ENCODE measurements around the gene SAMD11.

SAMD11 gene

GRCh38 chr1:905811-906599, 17.7 kb upstream of the SAMD11 start:
- DNase-seq = no peak

GRCh38 chr1:906600-907420, 16.9 kb upstream of the SAMD11 start:
- DNase-seq = no peak

- no peak for DNase-seq
Observed at GRCh38 chr1:907611-908451, 15.9 kb upstream of the SAMD11 start.

DNA sequence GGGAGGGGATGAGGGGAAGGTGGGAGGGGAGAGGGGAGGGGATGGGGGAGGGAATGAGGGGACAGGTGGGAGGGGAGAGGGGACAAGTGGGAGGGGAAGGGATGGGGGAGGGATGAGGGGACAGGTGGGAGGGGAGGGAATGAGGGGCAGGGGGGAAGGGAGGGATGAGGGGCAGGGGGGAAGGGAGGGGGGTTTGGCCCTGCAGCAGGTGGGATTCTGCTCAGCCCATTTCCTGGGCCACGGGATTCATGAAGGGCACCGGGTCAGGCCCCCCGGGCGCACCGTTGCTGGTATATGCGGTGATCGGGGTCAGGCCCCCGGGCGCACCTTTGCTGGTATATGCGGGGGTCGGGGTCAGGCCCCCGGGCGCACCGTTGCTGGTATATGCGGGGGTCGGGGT, 15.1 kb upstream of the SAMD11 start:
- DNase-seq = no peak

- DNase-seq = no peak
Observed at GRCh38 chr1:909861-910310, 13.8 kb upstream of the SAMD11 start.

DNA sequence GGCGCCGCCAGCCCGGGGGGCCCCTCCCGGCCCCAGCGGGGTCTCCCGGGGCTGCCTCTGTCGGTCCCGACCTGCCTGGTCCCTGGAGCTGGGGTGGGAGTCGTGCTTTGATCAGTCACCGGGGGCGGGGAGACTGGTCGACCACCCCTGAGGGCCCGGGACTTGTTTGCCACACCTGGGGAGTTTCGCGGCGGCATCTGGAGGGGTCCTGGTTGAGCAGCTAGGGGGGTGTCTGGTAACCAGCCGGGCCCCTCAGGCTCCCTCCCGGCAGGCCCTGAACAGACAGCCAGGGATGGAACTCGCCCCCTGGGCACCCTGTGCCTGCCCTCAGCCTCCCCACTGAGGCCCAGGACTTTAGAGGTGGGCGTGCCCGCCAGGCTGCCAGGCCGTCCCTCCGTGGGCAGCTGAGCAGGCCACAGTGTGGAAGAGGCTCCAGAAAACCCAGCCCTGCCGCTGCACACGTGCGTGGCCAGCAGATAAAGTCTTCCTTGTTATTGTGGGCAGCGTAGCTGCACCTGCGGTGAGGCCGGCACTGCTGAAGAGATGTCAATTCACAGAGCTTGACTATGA, 13.3 kb upstream of the SAMD11 start:
- DNase-seq = no peak

DNA sequence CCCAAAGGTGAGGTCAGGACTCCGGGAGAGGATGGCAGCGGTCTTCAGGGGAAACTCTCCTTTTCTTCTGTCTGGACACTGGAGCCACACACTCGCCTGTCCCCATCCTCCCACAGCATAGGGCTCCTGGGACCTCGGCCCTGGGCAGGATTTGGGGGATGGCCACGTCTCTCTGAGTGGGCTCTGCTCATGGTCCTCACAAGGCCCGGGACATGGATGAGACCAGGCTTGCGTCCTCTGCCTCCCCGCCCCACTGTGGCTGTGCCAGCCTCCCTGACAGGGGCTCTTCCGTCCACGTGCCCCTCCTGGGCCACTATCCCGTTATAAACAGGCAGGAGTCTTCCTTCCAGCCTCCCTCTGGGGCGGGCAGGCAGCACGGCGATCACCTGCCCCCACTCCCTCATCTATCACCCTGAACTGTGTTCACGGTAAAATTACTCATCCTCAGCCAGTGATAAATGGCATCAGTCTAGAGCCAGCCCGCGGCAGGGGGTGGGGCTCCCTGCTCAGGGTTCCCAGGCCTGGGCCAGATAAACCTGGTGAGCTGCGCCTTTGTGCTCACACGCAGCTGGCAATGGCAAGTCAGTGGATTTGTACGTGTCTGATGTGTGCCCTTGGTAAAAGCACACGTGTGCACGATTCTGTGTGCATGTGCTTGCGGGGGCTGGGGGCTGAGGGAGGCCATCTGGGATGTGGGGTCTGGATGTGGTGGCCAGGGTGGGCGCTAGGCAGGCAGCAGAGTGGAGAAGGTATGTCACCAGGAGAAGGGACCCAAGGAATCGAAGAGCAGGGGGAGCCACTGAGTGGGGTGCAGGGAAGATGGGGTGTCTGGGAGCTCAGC, 12.6 kb upstream of the SAMD11 start:
- peak; percentile 34 for DNase-seq

GRCh38 chr1:911875-912739, 11.6 kb upstream of the SAMD11 start:
- no peak for DNase-seq

DNA sequence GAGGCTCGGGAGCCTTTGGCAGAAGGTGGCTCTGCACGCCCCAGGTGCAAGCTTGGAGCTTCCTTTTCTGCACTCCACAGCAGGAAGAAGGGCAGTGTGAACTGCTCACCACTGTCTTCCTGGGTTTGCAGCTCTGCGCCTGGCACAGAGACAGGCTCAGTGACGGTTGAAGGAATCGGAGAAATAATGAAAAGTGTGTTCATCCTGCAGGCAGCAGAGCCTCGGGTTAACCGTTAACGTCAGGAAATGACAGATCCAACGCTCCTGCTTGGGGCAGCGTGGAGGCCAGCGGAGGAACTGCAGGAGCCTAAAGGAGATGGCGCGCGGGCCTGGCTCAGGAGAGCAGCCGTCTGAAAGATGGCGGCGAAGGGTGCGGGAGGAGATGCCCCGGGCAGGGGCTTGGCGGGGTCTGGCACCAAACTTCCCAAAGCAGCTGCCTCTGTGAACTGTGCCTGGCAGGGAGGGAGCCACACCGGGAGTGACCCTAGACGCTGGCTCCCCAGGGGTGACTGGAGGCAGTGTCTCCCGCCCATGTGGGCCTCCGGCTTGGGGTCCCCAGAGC, 10.9 kb upstream of the SAMD11 start:
- no peak for DNase-seq

DNA sequence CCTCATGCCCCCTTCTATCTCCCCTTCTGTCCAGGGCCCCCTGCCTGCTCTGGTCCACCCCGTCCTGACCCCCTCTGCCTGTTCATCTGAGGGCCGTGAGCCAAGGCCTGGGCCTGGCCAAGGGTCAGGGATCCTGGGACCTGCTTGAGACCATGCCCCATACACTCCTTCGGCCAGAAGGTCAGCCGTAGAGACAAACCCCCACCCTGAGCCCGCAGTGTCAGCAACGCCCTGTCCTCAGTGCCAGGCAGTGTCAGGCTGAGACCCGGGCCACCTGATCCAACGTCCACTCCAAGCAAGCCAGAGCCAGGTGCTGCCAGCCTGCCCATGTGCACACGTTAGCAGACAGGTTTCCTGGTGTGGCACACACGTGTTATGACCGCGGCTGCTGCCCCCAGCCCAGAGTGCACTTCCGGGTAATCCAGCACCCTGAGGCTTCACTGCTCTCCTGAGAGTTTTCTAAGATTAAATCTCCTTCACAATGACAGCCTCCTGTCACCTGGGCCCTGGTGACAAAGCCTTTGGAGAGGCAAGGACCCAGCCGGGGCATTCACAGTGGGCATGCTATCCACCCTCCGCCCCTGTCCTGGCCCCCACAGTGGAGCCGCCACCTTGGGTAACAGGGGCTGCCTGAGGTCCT, 10.1 kb upstream of the SAMD11 start:
- no peak for DNase-seq

DNA sequence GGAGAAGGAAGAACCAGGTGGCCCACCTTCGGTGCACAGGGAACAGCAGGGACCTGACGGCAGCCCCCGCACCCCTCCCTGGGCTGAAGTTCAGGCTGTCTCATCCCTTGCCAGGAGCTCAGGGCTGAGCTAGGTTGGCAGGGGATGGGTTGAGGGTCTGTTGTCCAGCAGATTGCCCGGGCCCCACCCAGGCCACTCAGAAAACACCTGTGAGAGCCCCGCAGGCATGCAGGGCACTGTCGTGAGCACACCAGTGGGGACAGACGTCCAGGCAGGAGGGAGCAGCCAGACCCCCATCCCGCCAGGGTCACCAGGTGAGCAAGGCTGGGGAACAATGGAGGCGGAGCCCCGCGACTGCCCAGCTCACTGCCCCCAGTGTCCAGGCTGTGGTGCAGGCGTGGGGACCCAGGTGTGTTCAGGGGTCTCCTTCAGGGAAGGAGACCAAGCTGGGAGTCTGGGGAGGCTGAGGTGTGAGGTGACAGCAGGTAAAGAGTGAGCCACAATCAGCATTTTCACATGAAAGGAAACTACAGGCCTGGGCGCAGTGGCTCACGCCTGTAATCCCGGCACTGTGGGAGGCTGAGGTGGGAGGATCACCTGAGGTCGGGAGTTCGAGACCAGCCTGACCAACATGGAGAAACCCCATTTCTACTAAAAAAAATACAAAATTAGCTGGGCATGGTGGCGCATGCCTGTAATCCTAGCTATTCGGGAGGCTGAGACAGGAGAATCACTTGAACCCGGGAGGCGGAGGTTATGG, 9.4 kb upstream of the SAMD11 start:
- DNase-seq = no peak

- no peak for DNase-seq
Observed at GRCh38 chr1:914891-915280, 8.8 kb upstream of the SAMD11 start.

DNA sequence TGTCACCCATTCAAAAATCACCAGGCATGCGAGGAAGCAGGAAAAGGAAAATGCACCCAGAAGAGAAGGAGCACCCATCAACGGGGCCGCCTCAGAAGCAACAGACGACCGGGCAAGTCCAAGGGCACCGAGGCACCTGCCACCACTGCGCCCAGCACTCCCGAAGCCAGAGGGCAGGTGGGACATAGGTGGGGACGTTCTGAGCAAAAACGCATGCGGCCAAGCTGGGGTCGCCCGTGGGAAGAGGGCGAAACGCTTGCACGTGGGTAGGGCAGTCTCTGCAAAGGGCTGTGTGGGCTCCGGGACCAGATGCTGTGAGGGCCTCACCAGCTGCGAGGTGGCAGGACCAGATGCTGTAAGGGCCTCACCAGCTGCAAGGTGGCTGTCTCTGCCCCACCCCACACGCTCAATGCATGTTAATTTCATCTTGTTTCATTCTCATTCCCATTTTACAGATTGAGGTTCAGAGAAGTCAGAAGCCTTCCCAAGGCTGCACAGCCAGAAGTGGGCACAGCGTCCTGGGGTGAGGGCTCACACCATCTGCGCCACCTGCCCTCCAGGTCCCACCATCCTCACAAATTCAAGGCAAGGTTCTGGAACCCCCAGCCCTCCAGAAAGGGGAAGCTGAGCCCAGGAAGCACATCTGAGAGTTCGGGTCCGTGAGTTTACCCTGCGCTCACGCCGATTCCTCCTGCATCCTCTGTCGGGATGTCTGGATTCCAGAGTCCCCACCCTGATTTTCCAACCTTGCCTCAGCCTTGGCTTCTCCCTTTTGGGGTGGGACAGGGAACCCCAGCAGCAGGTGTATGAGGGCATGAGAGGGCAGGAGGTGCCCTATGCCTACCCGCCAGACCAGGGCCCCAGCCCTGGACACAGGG, 8.2 kb upstream of the SAMD11 start:
- no peak for DNase-seq

DNA sequence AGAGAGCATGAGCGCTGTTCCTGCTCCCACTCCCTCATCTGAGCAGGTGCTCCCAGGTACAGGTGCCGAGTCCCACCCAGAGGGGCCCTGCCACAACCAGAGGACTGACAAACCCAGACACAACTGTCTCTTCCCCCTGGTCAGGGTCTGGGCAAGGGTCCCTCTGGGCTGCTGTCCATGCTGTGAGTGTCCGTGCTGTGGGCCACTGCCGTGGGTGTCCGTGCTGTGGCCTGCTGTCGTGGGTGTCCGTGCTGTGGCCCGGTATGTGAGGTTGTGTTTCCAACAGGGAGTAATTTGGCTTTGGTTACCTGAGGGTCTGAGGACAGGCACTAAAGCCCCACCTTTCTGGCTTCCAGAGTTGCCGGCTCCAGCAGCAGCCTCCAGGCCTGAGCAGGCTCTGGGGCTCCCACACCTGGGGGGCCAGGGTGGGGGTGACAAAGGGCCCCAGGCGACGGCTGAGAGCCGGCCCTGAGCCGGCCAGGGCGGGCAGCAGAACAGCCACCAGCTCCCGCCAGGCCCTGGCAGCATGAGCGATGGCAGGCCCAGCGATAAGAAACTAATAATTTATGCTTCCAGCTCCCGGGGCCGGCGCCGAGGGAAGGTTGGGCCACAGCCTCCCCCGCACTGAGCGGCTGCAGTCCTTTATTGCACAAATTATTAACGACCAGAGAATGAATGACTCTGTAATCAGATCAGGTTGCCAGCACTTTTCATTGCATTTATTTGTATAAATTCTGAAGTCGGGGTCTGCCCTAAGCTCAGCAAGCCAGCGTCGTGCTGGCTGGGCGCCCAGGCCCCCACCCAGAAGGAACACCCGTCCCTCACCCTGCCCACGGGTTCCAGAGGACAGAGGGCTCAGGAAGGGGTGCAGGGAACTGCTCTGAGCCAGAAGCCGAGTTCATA, 7.3 kb upstream of the SAMD11 start:
- DNase-seq = peak; percentile 39

GRCh38 chr1:917076-917459, 6.7 kb upstream of the SAMD11 start:
- no peak for DNase-seq

- no peak for DNase-seq
Observed at GRCh38 chr1:917466-918091, 6.1 kb upstream of the SAMD11 start.

DNA sequence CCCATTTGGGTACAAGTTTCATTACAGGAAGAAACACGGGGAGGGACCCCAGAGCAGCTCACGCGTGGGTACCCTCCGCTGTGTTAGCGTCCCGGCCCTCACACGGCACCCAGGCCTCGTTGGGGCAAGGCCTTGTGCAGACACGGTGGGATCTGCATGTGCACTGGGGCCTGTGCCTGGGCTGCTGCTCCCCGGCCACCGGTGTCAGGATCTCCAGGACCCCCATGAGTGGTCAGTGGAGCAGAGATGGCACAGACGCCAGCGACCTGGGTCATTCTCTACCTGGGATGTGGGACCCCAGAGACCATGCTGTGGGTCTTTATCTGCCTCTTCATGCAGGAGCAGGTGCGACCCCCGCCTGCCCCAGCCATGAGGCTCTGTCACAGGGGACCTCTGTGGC, 5.4 kb upstream of the SAMD11 start:
- DNase-seq = no peak

Data from COR-L47 (cell line).